Skeletal muscle cell (primary cell): ENCODE data around the gene SPATC1L.
"Not testable (repeated sequence)": the region's sequence is repeated elsewhere in the genome, so short reads cannot be mapped to it uniquely, and the experiment has no call there.

ENCODE experiments used
- DNase-seq: peaks from one replicate; pipeline ENCODE4 v3.0.0-alpha.2; 2010; ENCODE audit warnings: low read depth
- H3K4me3 ChIP-seq: 2 replicates; pipeline ENCODE4 v1.5.1; 2011; ENCODE audit warnings: low read depth, mild to moderate bottlenecking, control low read depth, low read length, moderate library complexity

Gene SPATC1L

DNA sequence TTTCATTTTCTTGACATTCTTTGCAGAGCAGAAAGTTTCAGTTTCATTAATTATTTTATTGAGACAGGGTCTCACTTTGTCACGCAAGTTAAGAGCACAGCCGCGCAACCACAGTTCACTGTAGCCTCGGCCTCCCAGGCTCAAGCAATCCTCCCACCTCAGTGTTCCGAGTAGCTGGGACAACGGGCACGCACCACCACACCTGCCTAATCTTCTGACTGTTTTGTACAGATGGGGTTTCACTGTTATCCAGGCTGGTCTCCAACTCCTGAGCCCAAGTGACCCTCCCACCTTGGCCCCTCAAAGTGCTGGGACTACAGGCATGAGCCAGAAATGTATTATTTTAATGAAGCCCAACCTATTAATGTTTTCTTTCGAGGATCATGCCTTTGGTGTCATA, 3.0 kb upstream of the SPATC1L start:
- DNase-seq, result no peak

DNA sequence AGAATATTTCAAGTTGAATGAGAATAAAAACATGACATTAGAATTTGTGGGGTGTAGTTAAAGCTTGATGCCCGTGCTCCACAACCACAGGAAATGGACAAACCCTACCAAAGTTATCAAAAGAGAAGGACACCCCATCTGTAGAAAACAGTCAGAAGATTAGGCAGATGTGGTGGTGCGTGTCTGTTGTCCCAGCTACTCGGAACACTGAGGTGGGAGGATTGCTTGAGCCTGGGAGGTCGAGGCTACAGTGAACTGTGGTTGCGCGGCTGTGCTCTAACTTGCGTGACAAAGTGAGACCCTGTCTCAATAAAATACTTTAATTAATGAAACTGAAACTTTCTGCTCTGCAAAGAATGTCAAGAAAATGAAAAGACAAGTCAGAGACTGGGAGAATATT, 1.5 kb upstream of the SPATC1L start:
- no peak for DNase-seq
- H3K4me3 ChIP-seq, result no peak overlapping the region

More for the DNA sequence above, 3.0 kb upstream of the SPATC1L start:
- no peak overlapping the region for H3K4me3 ChIP-seq

GRCh38 chr21:46184625-46185555, 631 bp upstream of the SPATC1L start:
- H3K4me3 ChIP-seq, result peak overlapping the region; percentile 83
- DNase-seq, result peak; percentile 56

DNA sequence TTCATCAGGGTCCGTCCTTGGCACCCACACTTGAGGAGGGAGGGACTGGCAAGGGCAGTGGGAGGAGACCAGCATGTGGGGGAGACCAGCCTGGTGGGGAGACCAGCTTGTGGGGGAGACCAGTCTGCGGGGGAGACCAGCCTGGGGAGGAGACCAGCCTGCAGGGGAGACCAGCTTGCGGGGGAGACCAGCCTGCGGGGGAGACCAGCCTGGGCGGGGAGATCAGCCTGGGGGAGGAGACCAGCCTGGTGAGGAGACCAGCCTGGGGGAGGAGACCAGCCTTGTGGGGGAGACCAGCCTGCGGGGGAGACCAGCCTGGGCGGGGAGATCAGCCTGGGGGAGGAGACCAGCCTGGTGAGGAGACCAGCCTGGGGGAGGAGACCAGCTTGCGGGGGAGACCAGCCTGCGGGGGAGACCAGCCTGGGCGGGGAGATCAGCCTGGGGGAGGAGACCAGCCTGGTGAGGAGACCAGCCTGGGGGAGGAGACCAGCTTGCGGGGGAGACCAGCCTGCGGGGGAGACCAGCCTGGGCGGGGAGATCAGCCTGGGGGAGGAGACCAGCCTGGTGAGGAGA, 836 bp downstream of the SPATC1L start:
- not testable (repeated sequence) for DNase-seq
- peak overlapping the region; percentile 83 for H3K4me3 ChIP-seq

GRCh38 chr21:46182548-46183336, 1.5 kb downstream of the SPATC1L start:
- no peak overlapping the region for H3K4me3 ChIP-seq
- DNase-seq, result no peak

DNA sequence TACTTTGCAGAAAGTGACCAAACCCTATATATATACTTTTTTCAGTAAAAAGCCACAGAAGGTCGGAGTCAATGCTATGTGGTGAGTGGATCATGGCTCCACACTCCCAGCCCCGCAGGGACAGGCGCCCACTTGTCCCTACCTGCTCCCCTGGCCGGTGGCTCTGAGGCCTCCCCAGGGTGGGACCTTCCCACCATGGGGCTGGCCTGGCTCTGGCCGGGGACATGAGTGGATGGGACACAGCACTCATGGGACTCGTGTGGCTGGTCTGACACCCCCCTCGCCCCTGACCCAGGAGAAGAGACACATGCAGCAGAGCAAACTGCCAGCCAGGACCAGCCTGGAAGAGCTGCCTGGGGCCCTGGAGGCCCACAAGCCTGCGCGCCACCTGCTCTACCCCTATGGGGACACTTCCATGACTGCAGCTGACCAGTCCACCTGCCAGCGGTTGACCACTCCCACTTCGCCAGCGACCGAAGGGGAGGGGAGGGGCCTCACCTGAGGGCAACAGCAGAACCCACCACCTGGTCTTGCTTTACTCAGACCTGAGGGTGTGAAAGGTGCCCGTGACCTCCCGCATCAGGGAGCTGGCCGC, 2.2 kb downstream of the SPATC1L start:
- no peak overlapping the region for H3K4me3 ChIP-seq
- no peak for DNase-seq

- no peak for DNase-seq
- H3K4me3 ChIP-seq, result no peak overlapping the region
Observed at GRCh38 chr21:46181436-46181835, 2.8 kb downstream of the SPATC1L start.

GRCh38 chr21:46180778-46181391, 3.4 kb downstream of the SPATC1L start:
- DNase-seq, result no peak

GRCh38 chr21:46180079-46180722, 4.1 kb downstream of the SPATC1L start:
- no peak overlapping the region for H3K4me3 ChIP-seq
- DNase-seq, result no peak

More at GRCh38 chr21:46180778-46181391, 3.4 kb downstream of the SPATC1L start:
- H3K4me3 ChIP-seq, result no peak overlapping the region

DNA sequence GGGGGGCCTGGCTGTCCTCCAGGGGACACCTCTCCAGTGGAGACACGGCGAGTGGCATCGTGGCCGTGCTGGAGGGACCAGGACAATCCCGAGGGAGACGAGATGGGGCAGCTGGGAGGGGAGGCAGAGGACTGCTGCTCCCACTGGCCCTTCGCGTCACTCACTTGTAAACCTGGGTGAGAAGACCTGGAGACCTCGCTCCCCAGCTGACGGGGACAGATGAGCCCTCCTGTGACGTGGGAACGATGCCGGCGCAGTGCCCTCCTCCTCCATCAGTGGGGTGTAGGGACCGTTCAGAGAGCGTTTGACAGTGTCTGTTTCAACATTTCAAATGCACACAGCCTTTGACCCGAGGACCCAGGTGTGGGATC, 4.6 kb downstream of the SPATC1L start:
- H3K4me3 ChIP-seq, result no peak overlapping the region
- no peak for DNase-seq

DNA sequence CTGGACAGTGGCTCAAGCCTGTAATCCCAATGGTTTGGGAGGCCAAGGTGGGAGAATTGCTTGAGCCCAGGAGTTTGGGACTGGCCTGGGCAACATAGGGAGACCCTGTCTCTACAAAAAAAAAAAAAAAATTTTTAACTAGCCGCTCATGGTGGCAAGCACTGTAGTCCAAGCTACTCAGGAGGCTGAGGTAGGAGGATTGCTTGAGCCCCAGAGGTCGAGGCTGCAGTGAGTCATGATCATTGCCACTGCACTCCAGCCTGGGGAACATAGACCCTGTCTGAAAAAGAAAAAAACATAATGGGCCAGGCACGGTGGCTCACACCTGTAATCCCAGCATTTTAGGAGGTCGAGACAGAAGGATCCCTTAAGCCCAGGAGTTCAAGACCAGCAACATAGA, 5.3 kb downstream of the SPATC1L start:
- no peak for DNase-seq
- H3K4me3 ChIP-seq, result no peak overlapping the region

GRCh38 chr21:46176443-46177129, 7.7 kb downstream of the SPATC1L start:
- DNase-seq, H3K4me3 ChIP-seq: not testable (repeated sequence)

- no peak for DNase-seq
- H3K4me3 ChIP-seq, result no peak overlapping the region
Observed at GRCh38 chr21:46173573-46173972, 10.7 kb downstream of the SPATC1L start.

DNA sequence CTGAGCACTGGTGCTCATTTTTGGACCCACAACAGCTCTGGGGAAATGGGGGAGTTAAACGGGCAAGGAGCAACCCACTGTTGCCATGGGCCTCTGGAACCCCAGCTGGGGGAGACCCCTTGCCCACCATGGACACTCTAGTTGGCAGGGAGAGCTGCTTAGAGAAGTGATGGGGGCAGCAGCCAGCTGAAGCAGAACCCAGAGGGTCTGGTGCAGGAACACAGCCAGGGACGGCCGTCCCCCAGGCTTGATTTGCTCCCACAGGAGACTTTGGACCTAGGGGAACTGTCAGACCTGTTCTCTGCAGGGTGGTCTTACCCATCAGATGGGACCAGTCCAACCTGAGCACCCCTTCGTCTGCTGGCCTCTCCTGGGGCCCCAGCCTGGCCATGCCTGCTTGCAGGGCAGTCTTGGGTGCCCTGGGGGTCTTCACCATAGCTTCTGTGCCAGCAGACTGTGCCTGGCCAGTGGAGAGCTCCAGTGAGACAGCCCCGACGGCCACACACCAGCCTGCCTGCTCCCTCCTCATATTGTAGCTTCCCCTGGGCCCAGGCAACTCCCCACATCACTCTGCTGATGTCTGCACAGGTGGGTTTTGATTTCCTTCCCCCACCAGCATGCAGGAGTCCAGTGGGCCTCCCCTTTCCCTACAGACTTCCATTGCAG, 11.3 kb downstream of the SPATC1L start:
- no peak for DNase-seq
- H3K4me3 ChIP-seq, result no peak overlapping the region

DNA sequence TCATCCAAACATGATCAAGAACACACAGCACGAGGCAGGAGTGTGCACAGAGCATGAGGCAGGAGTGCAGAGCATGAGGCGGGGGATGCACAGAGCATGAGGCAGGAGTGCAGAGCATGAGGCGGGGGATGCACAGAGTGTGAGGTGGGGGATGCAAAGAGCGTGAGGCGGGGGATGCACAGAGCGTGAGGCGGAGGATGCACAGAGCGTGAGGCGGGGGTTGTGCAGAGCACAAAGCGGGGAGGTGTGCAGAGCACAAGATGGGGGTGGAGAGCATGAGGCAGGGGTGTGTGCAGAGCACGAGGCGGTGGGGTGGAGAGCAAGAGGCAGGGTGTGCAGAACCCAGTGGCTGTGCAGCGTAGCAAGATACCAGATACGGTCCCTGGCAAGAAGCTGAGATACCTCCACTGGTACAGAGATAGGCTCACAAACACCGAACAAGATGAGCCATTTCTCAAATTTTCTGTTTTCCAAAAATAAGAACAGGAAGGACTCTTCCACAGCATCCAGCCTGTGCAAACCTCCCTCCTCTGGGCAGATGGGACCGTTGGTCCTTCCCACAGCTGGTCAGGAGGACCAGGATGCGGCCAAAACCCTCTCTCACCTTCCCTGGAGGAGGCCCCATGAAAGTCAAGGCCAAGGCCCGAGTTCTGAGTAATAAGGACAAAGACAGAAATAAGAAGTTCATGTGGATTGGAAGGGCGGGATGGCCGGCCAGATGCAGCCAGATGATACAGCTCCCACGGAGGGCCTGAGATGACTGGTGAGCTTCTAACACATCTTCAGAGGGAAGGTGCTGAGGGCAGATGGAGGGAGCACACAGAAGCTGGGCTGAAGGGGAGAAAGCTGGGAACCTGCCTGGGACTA, 12.0 kb downstream of the SPATC1L start:
- H3K4me3 ChIP-seq, result no peak overlapping the region
- no peak for DNase-seq

GRCh38 chr21:46171585-46171984, 12.7 kb downstream of the SPATC1L start:
- no peak for DNase-seq

More at GRCh38 chr21:46171585-46171984, 12.7 kb downstream of the SPATC1L start:
- H3K4me3 ChIP-seq, result no peak overlapping the region
